Measurements from ENCODE around the gene DNAJC1.

DNAJC1 gene

GRCh38 chr10:22016046-22016705 is 12.6 kb upstream of the DNAJC1 start:
- no peaks in the 10 kb centered on the region for H3K36me3 ChIP-seq (ENCODE audit: insufficient read depth, low read length)
- H3K9ac ChIP-seq (ENCODE audit: insufficient read length) = no peak overlapping the region
- H3K9me3 ChIP-seq (ENCODE audit: low read depth, low read length) = no peaks in the 10 kb centered on the region
- TF ChIP-seq POLR2AphosphoS5 (IDR thresholded peaks at IDR 0.05; ENCODE audit: borderline replicate concordance, low read depth, low read length) = no peak
- no peak overlapping the region for H3K4me3 ChIP-seq
- DNase-seq (ENCODE audit: low read depth, low spot score) = no peak
- H3K27ac ChIP-seq = no peak overlapping the region

- Histone ChIP-seq H3K9ac (ENCODE audit: insufficient read length) (no peak overlapping the region), H3K9me3 (ENCODE audit: low read depth, low read length) (no peaks in the 10 kb centered on the region), H3K36me3 (ENCODE audit: insufficient read depth, low read length) (no peaks in the 10 kb centered on the region), H3K27ac (no peak overlapping the region), H3K4me3 (no peak overlapping the region)
- TF ChIP-seq EZH2 (IDR thresholded peaks at IDR 0.05) (no peak), POLR2AphosphoS5 (IDR thresholded peaks at IDR 0.05; ENCODE audit: borderline replicate concordance, low read depth, low read length) (no peak), FOXP2 (optimal IDR thresholded peaks at IDR 0.05; ENCODE audit: control extremely low read depth, extremely low read length, insufficient read depth) (no peak)
- DNase-seq (ENCODE audit: low read depth, low spot score) = no peak
Observed at GRCh38 chr10:22010973-22011408, 7.5 kb upstream of the DNAJC1 start.

- TF ChIP-seq EZH2 (IDR thresholded peaks at IDR 0.05) (no peak), FOXP2 (optimal IDR thresholded peaks at IDR 0.05; ENCODE audit: control extremely low read depth, extremely low read length, insufficient read depth) (no peak), POLR2AphosphoS5 (IDR thresholded peaks at IDR 0.05; ENCODE audit: borderline replicate concordance, low read depth, low read length) (no peak)
- H3K9me3 ChIP-seq (ENCODE audit: low read depth, low read length) = no peaks in the 10 kb centered on the region
Observed at GRCh38 chr10:22010539-22010938, 7.0 kb upstream of the DNAJC1 start.

GRCh38 chr10:22006379-22006884 is 2.9 kb upstream of the DNAJC1 start:
- no peak overlapping the region for H3K27ac ChIP-seq
- H3K9ac ChIP-seq (ENCODE audit: insufficient read length) = no peak overlapping the region
- no peaks in the 10 kb centered on the region for H3K9me3 ChIP-seq (ENCODE audit: low read depth, low read length)
- DNase-seq (ENCODE audit: low read depth, low spot score) = no peak
- TF ChIP-seq EZH2 (IDR thresholded peaks at IDR 0.05) (no peak), FOXP2 (optimal IDR thresholded peaks at IDR 0.05; ENCODE audit: control extremely low read depth, extremely low read length, insufficient read depth) (no peak), POLR2AphosphoS5 (IDR thresholded peaks at IDR 0.05; ENCODE audit: borderline replicate concordance, low read depth, low read length) (no peak)
- H3K36me3 ChIP-seq (ENCODE audit: insufficient read depth, low read length) = no peaks in the 10 kb centered on the region
- H3K4me3 ChIP-seq = no peak overlapping the region

More at GRCh38 chr10:22010539-22010938, 7.0 kb upstream of the DNAJC1 start:
- Histone ChIP-seq H3K36me3 (ENCODE audit: insufficient read depth, low read length) (no peaks in the 10 kb centered on the region), H3K27ac (no peak overlapping the region), H3K9ac (ENCODE audit: insufficient read length) (no peak overlapping the region), H3K4me3 (no peak overlapping the region)
- DNase-seq (ENCODE audit: low read depth, low spot score) = no peak

GRCh38 chr10:22005763-22006162 is 2.2 kb upstream of the DNAJC1 start:
- Histone ChIP-seq H3K9ac (ENCODE audit: insufficient read length) (no peak overlapping the region), H3K27ac (no peak overlapping the region), H3K36me3 (ENCODE audit: insufficient read depth, low read length) (no peaks in the 10 kb centered on the region), H3K9me3 (ENCODE audit: low read depth, low read length) (no peaks in the 10 kb centered on the region), H3K4me3 (no peak overlapping the region)
- DNase-seq (ENCODE audit: low read depth, low spot score) = no peak
- no peak for TF ChIP-seq EZH2 (IDR thresholded peaks at IDR 0.05)
- no peak for TF ChIP-seq FOXP2 (optimal IDR thresholded peaks at IDR 0.05; ENCODE audit: control extremely low read depth, extremely low read length, insufficient read depth)
- TF ChIP-seq POLR2AphosphoS5 (IDR thresholded peaks at IDR 0.05; ENCODE audit: borderline replicate concordance, low read depth, low read length) = no peak

- Histone ChIP-seq H3K4me3 (peak overlapping the region; percentile 79), H3K9ac (ENCODE audit: insufficient read length) (no peak overlapping the region), H3K36me3 (ENCODE audit: insufficient read depth, low read length) (no peaks in the 10 kb centered on the region), H3K27ac (no peak overlapping the region), H3K9me3 (ENCODE audit: low read depth, low read length) (no peaks in the 10 kb centered on the region)
- no peak for DNase-seq (ENCODE audit: low read depth, low spot score)
- TF ChIP-seq POLR2AphosphoS5 (IDR thresholded peaks at IDR 0.05; ENCODE audit: borderline replicate concordance, low read depth, low read length) (no peak), FOXP2 (optimal IDR thresholded peaks at IDR 0.05; ENCODE audit: control extremely low read depth, extremely low read length, insufficient read depth) (no peak), EZH2 (IDR thresholded peaks at IDR 0.05) (no peak)
Observed at GRCh38 chr10:22003964-22004281, 393 bp upstream of the DNAJC1 start.

- Histone ChIP-seq H3K4me3 (peak overlapping the region; percentile 79), H3K9ac (ENCODE audit: insufficient read length) (peak overlapping the region; percentile 55), H3K36me3 (ENCODE audit: insufficient read depth, low read length) (no peaks in the 10 kb centered on the region), H3K27ac (no peak overlapping the region), H3K9me3 (ENCODE audit: low read depth, low read length) (no peaks in the 10 kb centered on the region)
- TF ChIP-seq EZH2 (IDR thresholded peaks at IDR 0.05) (no peak), FOXP2 (optimal IDR thresholded peaks at IDR 0.05; ENCODE audit: control extremely low read depth, extremely low read length, insufficient read depth) (no peak), POLR2AphosphoS5 (IDR thresholded peaks at IDR 0.05; ENCODE audit: borderline replicate concordance, low read depth, low read length) (no peak)
- DNase-seq (ENCODE audit: low read depth, low spot score) = no peak
Observed at GRCh38 chr10:22002591-22003176, 846 bp downstream of the DNAJC1 start.

GRCh38 chr10:21995557-21995956 is 8.0 kb downstream of the DNAJC1 start:
- Histone ChIP-seq H3K9ac (ENCODE audit: insufficient read length) (peak overlapping the region; percentile 8), H3K27ac (no peak overlapping the region), H3K9me3 (ENCODE audit: low read depth, low read length) (no peaks in the 10 kb centered on the region), H3K4me3 (no peak overlapping the region), H3K36me3 (ENCODE audit: insufficient read depth, low read length) (no peaks in the 10 kb centered on the region)
- TF ChIP-seq EZH2 (IDR thresholded peaks at IDR 0.05) = no peak
- no peak for TF ChIP-seq POLR2AphosphoS5 (IDR thresholded peaks at IDR 0.05; ENCODE audit: borderline replicate concordance, low read depth, low read length)
- TF ChIP-seq FOXP2 (optimal IDR thresholded peaks at IDR 0.05; ENCODE audit: control extremely low read depth, extremely low read length, insufficient read depth) = no peak
- no peak for DNase-seq (ENCODE audit: low read depth, low spot score)
